GM12892 (cell line): Measurements from ENCODE around the gene TMEM14C.
"Not testable (repeated sequence)": the region's sequence is repeated elsewhere in the genome, so short reads cannot be mapped to it uniquely, and the experiment has no call there.

Experiments
- POLR2A ChIP-seq: IDR thresholded peaks from 2 replicates; pipeline ENCODE4 v1.6.1; 2011; ENCODE audit warnings: low read depth, low read length, control low read depth
- POLR2AphosphoS5 ChIP-seq: IDR thresholded peaks from 2 replicates; pipeline ENCODE4 v1.6.1; 2011; ENCODE audit warnings: low read depth, low read length, control low read depth

GRCh38 chr6:10720960-10721849 lies 1.7 kb upstream of the TMEM14C start:
- TF ChIP-seq POLR2AphosphoS5, POLR2A: not testable (repeated sequence)
